ENCODE measurements around the gene LRRC25.

- TF ChIP-seq, protein P1, sequence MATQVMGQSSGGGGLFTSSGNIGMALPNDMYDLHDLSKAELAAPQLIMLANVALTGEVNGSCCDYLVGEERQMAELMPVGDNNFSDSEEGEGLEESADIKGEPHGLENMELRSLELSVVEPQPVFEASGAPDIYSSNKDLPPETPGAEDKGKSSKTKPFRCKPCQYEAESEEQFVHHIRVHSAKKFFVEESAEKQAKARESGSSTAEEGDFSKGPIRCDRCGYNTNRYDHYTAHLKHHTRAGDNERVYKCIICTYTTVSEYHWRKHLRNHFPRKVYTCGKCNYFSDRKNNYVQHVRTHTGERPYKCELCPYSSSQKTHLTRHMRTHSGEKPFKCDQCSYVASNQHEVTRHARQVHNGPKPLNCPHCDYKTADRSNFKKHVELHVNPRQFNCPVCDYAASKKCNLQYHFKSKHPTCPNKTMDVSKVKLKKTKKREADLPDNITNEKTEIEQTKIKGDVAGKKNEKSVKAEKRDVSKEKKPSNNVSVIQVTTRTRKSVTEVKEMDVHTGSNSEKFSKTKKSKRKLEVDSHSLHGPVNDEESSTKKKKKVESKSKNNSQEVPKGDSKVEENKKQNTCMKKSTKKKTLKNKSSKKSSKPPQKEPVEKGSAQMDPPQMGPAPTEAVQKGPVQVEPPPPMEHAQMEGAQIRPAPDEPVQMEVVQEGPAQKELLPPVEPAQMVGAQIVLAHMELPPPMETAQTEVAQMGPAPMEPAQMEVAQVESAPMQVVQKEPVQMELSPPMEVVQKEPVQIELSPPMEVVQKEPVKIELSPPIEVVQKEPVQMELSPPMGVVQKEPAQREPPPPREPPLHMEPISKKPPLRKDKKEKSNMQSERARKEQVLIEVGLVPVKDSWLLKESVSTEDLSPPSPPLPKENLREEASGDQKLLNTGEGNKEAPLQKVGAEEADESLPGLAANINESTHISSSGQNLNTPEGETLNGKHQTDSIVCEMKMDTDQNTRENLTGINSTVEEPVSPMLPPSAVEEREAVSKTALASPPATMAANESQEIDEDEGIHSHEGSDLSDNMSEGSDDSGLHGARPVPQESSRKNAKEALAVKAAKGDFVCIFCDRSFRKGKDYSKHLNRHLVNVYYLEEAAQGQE (IDR thresholded peaks at IDR 0.05; ENCODE audit: low read depth): no peak
- TF ChIP-seq EGR1 (IDR thresholded peaks at IDR 0.05) (no peak), EP300 (IDR thresholded peaks at IDR 0.05; ENCODE audit: borderline replicate concordance) (no peak), TAF1 (IDR thresholded peaks at IDR 0.05; ENCODE audit: low read depth) (no peak), USF1 (IDR thresholded peaks at IDR 0.05) (no peak), YY1 (IDR thresholded peaks at IDR 0.05; ENCODE audit: low read depth) (no peak), RAD21 (IDR thresholded peaks at IDR 0.05; ENCODE audit: low read depth) (no peak), FOXM1 (IDR thresholded peaks at IDR 0.05; ENCODE audit: borderline replicate concordance, low read depth) (no peak), TEAD4 (IDR thresholded peaks at IDR 0.05) (no peak), CREB1 (IDR thresholded peaks at IDR 0.05; ENCODE audit: low read depth) (no peak), MAX (IDR thresholded peaks at IDR 0.05) (no peak), CEBPB (IDR thresholded peaks at IDR 0.05) (no peak), TCF12 (IDR thresholded peaks at IDR 0.05; ENCODE audit: low read depth) (no peak), ZBTB7A (IDR thresholded peaks at IDR 0.05; ENCODE audit: low read depth) (no peak)
Observed at GRCh38 chr19:18428173-18428786, 30.9 kb upstream of the LRRC25 start.

Measured in Ishikawa (cell line).